ENCODE measurements around the gene SLC39A11. TPM values are rescaled to one million over a fixed set of nuclear protein-coding genes. Genes with fewer than 3 reads are reported as not detected.
A peak's percentile ranks its signal among the peaks of the same experiment; 100 is the strongest.

Gene SLC39A11
- total RNA-seq, 1 donor from 2014 or later = 13.2 TPM

GRCh38 chr17:72661945-72662826 lies 430.3 kb downstream of the SLC39A11 start:
- no peak for DNase-seq (ENCODE audit: low spot score)
- Mint-ChIP-seq H3K4me3 (ENCODE audit: unreplicated experiment) (no peak overlapping the region), H3K27me3 (ENCODE audit: unreplicated experiment) (peaks cover 6% of the 10 kb centered on the region), H3K9me3 (ENCODE audit: unreplicated experiment) (no peaks in the 10 kb centered on the region), H3K4me1 (ENCODE audit: unreplicated experiment) (no peaks in the 10 kb centered on the region), H3K27ac (ENCODE audit: unreplicated experiment) (no peak overlapping the region), H3K36me3 (ENCODE audit: low read depth, unreplicated experiment) (no peaks in the 10 kb centered on the region)
- no peak for TF ChIP-seq CTCF (IDR thresholded peaks at IDR 0.05; ENCODE audit: unreplicated experiment)

GRCh38 chr17:72661116-72661944 lies 431.2 kb downstream of the SLC39A11 start:
- H3K4me1 Mint-ChIP-seq (ENCODE audit: unreplicated experiment) = no peaks in the 10 kb centered on the region
- DNase-seq (ENCODE audit: low spot score) = no peak
- no peaks in the 10 kb centered on the region for H3K36me3 Mint-ChIP-seq (ENCODE audit: low read depth, unreplicated experiment)
- peaks cover 5% of the 10 kb centered on the region for H3K27me3 Mint-ChIP-seq (ENCODE audit: unreplicated experiment)
- H3K27ac Mint-ChIP-seq (ENCODE audit: unreplicated experiment) = no peak overlapping the region
- H3K9me3 Mint-ChIP-seq (ENCODE audit: unreplicated experiment) = no peaks in the 10 kb centered on the region
- TF ChIP-seq CTCF (IDR thresholded peaks at IDR 0.05; ENCODE audit: unreplicated experiment) = peak; percentile 33
- H3K4me3 Mint-ChIP-seq (ENCODE audit: unreplicated experiment) = no peak overlapping the region

- Mint-ChIP-seq H3K4me3 (ENCODE audit: unreplicated experiment) (no peak overlapping the region), H3K27me3 (ENCODE audit: unreplicated experiment) (peaks cover 5% of the 10 kb centered on the region), H3K27ac (ENCODE audit: unreplicated experiment) (no peak overlapping the region), H3K4me1 (ENCODE audit: unreplicated experiment) (no peaks in the 10 kb centered on the region), H3K36me3 (ENCODE audit: low read depth, unreplicated experiment) (no peaks in the 10 kb centered on the region), H3K9me3 (ENCODE audit: unreplicated experiment) (no peaks in the 10 kb centered on the region)
- no peak for TF ChIP-seq CTCF (IDR thresholded peaks at IDR 0.05; ENCODE audit: unreplicated experiment)
- DNase-seq (ENCODE audit: low spot score) = no peak
Observed at GRCh38 chr17:72660274-72661115, 432.0 kb downstream of the SLC39A11 start.

GRCh38 chr17:72659811-72660210 lies 432.7 kb downstream of the SLC39A11 start:
- DNase-seq (ENCODE audit: low spot score) = no peak
- no peak overlapping the region for H3K27ac Mint-ChIP-seq (ENCODE audit: unreplicated experiment)
- H3K4me3 Mint-ChIP-seq (ENCODE audit: unreplicated experiment) = no peak overlapping the region
- no peaks in the 10 kb centered on the region for H3K9me3 Mint-ChIP-seq (ENCODE audit: unreplicated experiment)
- H3K36me3 Mint-ChIP-seq (ENCODE audit: low read depth, unreplicated experiment) = no peaks in the 10 kb centered on the region
- H3K4me1 Mint-ChIP-seq (ENCODE audit: unreplicated experiment) = no peaks in the 10 kb centered on the region
- no peak for TF ChIP-seq CTCF (IDR thresholded peaks at IDR 0.05; ENCODE audit: unreplicated experiment)
- peaks cover 5% of the 10 kb centered on the region for H3K27me3 Mint-ChIP-seq (ENCODE audit: unreplicated experiment)
